Stimulated activated CD8-positive, alpha-beta memory T cell treated with anti-CD3 and anti-CD28 coated beads, Interleukin-2, amount 100 ng/mL, for 1 hour (primary cell): ENCODE data around the gene ARNT2.

Source experiments
- DNase-seq, 2 donors: peaks; one replicate each; pipeline ENCODE4 v3.0.0-alpha.2; 2020; ENCODE audit warnings: low read depth in 2 of 2

The ARNT2 gene

DNA sequence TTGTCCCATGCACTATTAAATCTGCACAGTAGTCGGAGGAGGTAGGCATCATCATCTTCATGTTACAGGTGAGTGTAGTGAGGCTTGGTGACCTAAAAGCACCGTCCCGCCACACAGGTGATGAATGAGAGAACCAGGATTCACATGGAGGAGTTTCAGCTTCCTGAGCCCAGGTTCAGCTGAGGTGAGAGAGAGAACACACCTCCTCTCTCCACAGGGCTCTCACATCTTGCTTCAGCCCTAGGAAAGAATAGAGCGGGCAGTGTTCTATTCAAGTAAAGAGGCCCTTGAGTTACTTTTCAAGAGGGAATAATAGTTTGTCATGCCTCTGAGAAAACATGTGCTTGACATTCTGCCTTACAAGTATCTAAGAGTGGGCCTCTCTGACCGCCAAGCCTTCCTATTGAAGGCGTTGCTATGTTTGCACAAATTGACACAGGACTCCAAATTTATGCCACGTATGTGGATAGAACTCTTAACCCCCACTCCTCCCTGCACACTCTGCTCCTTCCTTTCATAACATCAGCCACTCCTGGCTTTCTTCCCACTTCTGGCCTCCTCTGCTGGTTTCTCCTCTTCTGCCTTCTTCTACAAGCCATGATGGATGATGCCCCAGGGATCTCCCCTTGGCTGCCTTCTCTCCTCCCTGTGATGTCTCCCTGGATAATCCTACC is 152.6 kb downstream of the ARNT2 start:
- DNase-seq: no peak

DNA sequence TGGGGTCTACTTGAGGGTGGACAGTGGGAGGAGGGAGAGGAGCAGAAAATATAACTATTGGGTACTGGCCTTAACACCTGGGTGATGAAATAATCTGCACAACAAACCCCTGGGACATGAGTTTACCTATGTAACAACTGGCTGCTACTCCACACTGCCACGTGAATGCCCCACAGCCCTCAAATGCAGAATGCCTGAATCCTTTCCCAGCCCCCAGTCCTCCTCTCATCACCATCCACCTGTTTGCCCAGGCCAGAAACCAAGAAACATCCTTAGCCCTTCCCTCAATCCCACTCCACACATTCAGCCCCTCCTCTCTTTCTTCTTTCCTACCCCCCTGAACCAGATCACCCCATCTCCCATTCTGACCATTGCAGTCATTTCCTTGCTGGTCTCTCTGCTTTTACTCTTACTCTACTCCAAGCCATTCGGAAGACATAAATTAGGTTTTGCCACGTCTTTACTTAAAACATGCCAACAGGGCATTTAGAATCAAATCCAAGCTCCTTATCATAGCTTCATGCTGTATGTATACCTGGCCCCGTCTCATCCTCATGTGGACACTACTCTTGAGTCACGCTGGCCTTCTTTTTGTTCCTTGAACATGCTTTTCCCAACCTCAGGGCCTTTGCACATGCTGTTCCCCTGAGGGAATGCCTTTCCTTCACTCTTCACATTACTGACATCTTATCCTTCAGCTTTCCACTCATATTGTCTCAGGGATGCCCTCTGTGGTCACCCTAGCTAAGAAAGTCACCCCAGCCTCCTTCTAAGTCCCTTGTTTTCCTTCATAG is 153.5 kb downstream of the ARNT2 start:
- no peak for DNase-seq

DNA sequence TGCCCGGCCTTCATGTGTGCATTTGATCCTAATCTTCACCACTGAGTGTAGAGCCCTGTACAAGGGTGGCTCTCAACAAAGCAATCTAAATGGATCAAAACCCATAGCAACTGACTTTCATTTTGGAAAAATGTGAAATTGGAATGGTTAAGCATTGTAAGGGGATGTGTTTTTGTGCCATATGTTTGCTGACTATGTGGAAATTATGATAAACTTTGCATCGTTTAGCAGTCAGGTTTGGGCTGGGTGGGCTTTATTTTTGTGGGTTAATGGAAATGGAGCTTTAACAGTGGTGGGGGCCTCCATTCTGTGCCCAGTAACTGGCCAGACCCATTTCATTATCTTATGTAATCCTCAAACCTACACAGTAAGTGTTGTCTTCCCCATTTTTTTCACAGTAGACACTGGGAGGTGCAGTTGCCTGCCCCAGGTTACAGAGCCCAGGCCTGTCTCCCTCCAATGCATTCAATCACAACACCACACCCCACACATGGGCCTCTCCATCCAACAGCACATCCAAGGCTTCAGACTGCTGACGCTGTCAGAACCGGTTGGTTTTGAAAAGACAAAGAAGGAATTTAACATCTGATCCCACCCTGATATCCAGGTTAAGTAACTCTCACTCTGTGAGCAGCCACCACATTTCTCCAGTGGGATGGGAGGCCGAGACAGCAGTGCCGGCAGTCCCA is 154.6 kb downstream of the ARNT2 start:
- no peak for DNase-seq

DNA sequence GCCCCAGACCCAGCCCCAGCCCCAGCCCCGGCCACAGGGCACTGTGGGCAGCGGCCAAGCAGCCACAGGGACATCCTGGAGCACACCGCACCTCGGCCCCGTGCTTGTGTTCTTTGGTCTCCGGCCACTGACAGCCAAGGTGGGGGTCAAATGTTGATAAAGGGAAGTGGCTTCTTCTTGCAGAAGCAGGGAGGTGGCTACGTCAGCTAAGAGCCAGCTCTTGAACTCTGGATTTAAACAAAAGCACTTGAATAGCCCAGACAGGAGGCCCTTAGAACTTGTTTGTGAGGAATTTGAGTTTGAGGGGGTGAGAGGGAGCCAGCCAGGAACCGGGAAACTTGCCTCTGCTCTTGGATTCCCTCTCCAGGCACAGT is 155.1 kb downstream of the ARNT2 start:
- DNase-seq: no peak

DNA sequence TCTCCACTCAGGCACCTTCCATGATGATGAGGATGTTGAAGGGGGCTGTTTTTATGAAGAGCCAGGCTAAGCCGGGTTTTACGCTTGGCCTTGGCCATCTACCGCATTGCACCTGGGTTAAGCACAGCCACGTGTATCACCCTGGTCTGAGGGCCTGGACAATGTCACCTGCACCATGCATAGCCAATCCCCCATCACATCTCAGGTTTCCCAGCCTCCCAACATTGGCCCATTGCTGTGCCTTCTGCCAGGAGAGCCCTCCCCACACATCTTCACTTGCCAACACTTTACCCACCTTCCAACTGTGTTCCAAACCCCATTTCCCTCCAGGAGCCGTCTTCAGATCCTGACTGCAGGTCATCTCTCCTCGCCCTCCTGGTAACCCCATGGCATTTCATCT is 155.6 kb downstream of the ARNT2 start:
- DNase-seq: no peak

DNA sequence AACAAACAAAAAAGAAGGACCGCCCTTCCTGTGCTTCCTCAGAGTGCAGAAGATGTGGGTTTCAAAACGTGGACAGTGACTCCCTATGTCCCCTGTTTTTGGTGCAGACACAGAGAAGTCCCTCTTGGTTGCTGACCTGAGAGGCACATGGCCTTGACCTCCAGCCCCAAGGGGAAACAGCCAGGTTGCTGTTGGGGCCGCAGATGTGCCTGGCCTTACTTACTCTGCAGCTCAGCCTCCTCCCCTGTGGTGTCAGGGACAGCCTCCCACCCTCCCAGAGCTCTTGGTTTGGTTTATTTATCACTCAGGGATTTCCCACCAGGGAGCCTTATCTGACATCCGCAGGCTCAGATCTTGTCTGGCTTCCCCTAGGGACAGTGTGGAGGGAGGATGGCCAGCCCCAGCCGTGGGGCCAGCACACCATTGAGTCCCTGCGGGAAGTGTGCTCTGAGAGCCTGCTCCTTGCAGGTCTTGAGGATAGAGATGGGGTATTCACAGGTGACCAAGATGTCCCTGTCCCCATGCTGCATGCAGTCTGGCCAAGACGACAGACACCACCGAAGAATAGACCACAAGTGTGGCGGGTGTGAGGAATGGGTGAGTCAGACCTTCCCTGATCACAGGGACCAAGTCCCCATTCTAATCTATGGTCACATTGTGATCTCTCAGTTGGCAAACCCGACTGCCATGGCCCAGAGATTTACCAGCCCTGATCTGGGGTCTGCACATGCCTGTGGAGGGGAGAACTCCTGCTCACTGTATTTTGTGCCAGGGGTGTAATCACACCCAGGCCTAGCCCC is 156.6 kb downstream of the ARNT2 start:
- no peak for DNase-seq

DNA sequence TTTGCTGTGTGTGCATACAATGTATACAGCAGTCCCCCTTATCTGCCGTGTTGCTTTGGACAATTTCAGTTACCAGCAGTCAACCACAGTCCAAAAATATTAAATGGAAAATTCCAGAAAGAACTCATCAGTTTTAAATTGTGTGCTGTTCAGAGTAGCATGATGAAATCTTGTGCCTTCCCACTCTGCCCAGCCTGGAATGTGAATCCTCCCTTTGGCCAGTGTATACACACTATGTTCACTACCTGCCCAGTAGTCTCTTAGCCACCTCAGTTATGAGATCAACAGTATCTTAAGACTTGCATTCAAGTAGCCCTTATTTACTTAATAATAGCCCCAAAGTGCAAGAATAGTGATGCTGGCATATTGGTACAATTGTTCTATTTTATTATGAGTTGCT is 157.3 kb downstream of the ARNT2 start:
- DNase-seq: no peak

DNA sequence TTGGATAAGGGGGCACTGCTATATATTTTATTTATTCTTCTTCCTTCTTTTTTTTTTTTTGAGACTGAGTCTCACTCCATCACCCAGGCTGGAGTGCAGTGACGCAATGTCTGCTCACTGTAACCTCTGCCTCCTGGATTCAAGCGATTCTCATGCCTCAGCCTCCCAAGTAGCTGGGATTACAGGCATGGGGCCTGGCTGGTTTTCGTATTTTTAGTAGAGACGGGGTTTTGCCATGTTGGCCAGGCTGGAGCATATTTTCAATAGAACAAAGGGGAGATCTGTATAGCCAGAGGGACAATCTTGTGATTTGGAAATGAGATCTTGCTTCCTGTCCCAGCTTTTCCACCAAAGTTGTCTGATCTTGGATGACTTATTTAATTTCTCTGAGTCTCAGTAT is 157.9 kb downstream of the ARNT2 start:
- no peak for DNase-seq

DNA sequence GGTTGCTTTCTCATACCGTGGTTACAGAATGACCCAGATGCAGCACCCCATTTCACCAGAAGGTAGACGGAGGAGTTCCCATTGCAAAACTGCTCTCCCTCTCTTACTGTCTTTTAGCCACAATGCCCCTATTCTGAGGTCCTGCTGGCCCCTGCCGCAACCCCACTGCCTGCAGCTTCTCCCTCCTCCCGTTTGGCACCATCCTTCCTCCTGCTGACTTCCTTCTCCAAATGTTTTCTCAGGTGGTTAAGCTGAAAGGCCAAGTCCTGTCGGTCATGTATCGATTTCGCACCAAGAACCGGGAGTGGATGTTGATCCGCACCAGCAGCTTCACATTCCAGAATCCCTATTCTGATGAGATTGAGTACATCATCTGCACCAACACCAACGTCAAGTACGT is 158.7 kb downstream of the ARNT2 start:
- no peak for DNase-seq

DNA sequence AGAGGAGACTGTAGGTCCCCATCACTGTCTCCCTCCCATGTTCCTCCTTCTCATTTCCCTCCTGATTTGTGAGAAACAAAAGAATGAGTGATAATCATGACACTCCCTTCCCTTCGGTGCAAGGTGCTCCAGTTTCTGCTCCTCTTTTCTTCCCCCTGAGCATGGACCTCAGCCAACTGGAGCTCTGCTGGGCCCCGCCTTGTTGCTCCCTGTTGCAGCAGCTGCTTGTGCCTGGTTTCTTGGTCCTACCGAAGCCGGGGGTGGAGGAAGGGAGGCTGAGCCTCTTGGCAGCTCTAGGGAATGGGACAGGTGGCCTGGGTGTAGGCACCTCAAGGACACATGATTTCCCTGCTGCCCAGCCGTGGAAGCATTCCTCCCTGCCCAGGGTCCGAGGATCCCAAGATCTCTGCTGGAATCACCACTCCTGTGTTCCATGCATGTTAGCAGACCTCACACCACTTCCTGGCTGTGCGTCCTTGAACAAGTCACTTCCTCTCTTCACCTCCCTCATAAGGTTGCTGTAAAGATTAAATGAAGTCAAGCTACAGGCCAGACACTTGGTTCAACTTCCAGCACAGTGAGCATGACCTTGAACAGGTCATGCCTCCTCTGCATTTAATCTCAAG is 159.3 kb downstream of the ARNT2 start:
- no peak for DNase-seq

DNA sequence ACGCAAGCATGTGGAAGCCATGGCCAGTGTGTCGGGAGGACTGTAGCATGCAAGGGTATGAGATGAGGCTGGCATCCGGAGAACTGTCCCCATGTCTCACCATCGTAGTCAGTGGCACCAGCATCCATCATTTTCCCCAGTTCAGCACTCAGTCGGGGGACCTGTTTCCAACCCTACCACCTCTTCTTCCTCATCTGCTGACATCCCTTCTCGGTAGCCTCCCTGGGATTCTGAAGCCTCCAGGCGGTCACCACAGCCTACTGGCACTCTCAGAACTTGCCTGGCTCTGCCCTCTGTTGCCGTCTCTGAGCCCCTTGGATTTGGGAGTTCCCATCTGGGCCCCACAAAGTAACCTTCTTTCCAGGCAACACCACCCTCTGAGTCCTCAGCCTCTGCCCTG is 159.9 kb downstream of the ARNT2 start:
- DNase-seq: no peak

DNA sequence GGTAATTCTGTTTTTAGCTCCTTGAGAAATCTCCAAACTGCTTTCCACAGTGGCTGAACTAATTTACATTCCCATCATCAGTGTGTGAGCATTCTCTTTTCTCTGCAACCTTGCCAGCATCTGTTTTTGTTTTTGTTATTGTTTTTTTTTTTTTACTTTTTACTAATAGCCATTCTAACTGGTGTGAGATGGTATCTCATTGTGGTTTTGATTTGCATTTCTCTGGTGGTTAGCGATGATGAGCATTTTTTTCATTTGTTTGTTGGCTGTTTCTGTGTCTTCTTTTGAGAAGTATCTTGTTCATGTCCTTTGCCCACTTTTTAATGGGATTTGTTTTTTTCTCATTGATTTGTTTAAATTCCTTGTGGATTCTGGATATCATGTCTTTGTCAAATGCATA is 161.2 kb downstream of the ARNT2 start:
- no peak for DNase-seq

DNA sequence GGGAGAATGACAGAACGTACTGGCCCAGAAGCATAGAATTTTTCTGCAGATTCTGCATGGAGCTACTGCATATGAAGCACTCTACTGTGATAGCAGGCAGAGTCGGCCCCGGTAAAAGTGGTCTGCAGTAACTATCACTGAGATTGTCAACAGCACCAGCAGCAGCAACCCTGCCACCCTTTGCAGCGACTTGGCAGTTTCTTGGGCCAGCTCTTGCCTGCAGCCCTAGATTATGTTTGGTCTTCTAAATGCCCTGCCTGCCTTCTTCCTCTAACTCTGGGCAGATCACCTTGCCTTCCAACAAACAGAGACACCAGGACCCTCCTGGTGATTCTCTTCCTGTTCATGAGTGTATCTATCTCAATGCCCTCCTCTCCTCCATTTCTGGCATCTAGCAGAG is 161.8 kb downstream of the ARNT2 start:
- no peak for DNase-seq

DNA sequence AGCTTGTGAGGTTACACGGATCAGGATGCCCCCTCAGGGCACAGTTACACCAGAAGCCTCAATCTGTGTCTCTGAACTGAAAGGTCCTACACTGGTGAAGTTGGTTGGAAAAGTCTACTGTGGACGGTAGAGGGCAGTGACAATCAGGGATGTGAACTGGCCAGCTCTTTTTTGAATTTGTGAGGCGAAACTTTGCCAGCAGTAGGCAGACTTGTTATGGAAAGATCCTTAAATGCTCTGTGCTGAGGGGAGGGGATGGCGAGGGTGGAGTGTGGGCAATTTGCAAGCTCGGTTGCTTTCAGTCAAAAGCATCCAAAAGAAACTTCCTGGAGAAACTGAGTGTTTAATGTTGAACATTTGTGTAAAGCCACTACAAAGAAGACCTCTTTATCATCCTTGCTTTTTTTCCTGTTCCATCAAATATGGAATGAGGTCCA is 163.6 kb downstream of the ARNT2 start:
- no peak for DNase-seq

DNA sequence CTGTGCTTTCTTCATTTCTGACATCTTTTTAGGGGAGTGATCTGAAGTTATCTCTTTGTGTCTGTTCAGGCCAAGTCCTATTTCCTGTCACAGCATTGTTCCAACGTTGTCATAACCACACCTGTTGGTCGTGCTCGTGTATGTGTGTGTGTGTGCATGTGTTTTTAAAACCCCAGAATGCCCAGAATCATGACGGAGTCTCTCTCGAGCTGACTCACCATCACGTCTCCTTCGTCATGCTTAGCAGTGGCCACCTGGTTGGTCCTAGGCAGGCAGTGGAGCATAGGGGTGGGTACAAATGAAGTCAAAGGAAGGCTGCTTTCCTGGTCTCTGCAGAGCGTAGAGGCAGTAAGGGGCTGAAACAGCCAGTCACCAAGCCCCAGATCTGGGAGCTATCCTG is 164.1 kb downstream of the ARNT2 start:
- DNase-seq: no peak

DNA sequence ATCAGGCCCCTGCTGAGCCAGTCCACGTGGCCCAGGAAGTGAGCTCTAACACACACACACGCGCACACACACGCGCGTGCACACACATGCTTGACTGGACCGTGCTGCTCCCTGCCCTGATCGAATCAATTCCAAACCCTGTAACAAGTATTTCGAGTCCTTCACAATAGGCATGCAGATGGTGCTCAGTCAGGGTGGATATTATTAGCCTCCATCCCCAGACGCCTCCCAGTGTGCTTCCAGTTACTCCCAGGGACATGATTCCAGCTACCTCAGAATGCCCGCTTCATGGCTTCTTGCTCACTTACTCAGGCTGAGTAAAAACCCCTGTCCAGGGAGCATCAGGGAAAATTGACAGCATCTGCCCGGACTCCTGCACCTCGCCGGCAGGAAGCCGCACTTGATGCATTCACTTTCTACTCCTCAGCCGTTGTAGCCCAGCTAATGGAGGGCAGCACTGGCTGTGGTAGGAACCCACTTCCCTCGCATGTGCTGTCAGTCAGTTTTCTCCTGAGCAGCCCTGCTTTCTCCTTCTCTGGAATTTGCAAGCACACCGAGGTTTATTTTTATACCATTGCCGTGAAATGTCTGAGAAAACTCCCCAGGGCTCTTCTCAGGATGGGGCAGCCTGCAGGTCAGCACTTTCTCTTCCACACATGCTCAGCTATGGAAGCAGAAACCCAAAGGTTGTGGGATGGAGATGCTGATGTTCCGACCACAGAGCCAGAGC is 164.9 kb downstream of the ARNT2 start:
- no peak for DNase-seq

DNA sequence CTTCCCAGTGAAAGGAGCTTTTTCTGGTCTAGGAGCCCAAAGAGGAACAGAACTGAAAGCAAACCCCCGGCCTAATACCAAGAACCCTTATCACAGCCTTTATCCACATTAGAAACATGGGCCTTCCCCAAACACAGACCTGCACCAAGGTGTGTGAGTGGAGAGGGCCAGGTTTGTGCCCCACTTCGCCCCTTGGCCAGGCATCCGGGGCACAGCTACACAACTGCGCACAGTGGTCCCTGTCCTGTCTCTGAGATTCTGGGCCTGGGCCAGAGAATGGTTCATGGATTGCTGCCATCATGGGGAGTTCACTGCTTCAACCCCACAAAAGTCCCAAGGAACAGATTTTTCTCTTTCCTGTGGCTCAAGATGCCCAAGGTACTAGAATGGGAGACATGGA is 165.5 kb downstream of the ARNT2 start:
- DNase-seq: no peak

DNA sequence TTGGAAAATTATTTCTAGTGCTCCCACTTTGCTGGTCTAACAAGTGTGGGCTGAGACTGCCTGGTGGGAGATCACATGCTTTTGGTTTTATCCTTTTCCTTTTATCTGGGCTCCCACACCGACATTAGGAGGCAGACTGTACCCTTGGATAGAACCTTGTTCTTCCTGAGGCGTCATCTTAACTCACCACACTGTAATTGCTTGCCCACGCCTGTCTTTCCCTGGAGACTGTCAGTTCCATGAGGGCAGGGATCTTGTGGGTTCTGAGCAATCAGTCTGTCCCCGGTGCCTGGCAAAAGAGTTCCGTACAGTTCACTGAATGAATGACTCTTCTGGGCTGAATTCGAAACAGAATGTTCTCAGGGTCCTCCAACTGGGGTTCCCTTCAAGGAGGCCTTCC is 166.4 kb downstream of the ARNT2 start:
- no peak for DNase-seq

DNA sequence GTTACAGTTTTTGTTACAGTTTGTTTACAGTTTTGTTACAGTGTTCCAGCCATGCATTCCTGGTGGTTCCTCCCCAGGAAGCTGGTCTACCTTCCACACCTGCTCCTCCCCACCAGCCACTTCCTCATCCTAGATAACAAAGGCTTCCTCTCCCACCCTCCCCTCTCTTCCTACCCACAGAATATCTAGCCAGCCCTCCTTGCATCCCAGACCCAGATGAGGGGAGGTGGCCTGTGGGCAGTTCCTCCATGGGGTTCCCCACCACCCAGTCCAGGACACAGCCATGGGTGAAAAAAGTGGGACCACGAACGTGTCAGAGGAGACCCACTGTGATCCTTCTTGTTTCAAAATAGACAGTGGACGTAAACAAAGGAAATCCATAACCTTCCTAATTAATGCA is 168.2 kb downstream of the ARNT2 start:
- DNase-seq: no peak

DNA sequence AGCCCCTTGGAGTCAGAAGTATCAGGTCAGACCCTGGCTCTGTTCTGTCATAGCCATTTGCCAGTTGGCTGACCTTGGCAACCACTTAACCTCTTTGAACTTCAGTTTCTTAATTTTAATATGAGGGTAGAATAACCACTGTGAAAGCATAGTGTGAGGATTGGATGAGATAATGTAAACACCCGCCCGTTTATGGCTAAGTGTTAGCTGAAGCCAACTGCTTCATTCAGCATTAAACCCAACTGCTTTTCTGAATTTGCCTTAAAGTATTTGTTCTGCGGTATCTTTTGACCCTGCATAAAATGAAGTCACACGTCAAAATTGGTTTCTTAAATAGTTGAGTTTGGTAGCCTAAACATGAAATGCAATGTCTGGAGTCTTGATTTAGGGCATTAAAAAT is 169.4 kb downstream of the ARNT2 start:
- no peak for DNase-seq

DNA sequence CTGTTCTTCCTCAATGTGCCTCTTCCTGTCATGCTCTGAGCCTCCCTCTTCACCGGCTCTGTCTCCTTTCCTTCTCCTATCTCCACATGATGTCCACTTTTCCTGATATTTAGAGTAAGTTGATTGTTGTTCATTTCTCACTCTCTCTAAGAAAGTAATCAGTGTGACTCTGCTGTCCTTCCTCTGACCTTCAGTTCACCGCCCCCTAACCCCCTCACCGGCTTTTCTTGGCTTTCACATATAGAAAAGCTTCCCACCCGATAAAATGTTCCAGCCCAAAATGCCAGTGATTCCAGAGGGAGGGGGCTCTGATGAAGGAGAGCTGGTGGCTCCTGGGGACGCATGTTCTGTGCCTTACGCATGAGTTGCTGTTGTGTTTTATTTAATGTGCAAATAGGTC is 170.4 kb downstream of the ARNT2 start:
- DNase-seq: no peak
